Adrenal gland (tissue), 5 donors: Measurements from ENCODE around the gene CYB5R2.

Source experiments
- CTCF ChIP-seq, 6 experiments: fragments of 450-650 bp in 4 of 6; fragments of 200-600 bp in 2 of 6; sonication (generic) in 1 of 6; IDR thresholded peaks; 1 replicate in 5 of 6; 2 replicates in 1 of 6; pipeline versions ENCODE4 v1.5.1 to v1.8.0; 2016 to 2021; ENCODE audit warnings: antibody characterized with exemption in 6 of 6, mild to moderate bottlenecking in 2 of 6, moderate library complexity in 1 of 6
- POLR2A ChIP-seq, 2 donors: fragments of 450-650 bp; IDR thresholded peaks; one replicate each; pipeline ENCODE4 v1.6.1; 2017; ENCODE audit warnings: antibody characterized with exemption in 2 of 2, mild to moderate bottlenecking in 2 of 2, moderate library complexity in 1 of 2
- donor health status: DM: no; HTN: no; CAD: no.

GRCh38 chr11:7691759-7692350, 18.6 kb upstream of the CYB5R2 start:
- TF ChIP-seq CTCF (IDR thresholded peaks at IDR 0.05): no peak
- TF ChIP-seq POLR2A (IDR thresholded peaks at IDR 0.05): no peak
